Measurements from ENCODE around the gene FAM184A.
"Not testable (repeated sequence)": the region's sequence is repeated elsewhere in the genome, so short reads cannot be mapped to it uniquely, and the experiment has no call there.

Gene FAM184A

DNA sequence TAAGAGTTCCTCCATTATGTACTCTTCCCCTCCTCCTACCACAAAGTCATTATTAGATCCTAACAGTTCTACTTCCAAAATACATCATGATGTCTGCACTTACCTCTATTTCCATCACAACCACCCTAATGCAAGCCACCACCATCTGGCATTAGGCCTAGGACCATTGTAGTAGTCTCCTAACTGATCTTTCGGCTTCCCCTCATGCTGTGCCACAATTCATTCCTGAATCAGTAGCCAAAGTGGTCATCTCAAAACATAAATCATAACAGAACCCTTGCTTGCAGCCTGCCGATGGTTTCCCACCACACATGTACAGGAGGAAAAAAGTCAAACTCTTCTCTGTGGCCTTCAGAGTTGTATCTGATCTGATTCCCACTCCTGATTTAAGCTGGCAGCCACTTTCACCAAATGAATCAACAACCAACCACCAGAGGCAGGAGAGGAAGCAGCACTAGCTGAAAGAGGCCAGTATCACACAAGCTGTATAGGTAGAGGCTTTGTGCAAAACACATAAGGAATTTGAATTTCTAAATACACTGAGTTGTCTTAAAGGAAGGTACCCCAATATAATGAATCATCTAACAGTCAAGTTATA is 26.1 kb downstream of the FAM184A start:
- no peak for DNase-seq

DNA sequence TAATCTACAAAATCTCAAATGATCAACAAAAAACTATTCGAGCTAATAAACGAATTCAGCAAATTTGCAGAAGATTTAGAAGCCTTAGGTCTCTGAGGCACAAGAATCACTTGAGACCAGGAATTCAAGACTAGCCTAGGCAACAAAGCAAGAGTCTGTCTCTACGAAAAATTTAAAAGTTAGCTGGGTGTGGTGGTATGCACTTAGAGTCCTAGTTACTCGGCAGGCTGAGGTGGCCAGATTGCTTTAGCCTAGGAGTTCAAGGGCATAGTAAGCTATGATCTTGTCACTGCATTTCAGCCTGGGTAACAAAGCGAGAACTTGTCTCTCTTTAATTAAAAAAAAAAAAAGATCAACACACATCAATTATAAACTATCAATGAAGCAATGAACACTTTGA is 34.2 kb downstream of the FAM184A start:
- no peak for DNase-seq

DNA sequence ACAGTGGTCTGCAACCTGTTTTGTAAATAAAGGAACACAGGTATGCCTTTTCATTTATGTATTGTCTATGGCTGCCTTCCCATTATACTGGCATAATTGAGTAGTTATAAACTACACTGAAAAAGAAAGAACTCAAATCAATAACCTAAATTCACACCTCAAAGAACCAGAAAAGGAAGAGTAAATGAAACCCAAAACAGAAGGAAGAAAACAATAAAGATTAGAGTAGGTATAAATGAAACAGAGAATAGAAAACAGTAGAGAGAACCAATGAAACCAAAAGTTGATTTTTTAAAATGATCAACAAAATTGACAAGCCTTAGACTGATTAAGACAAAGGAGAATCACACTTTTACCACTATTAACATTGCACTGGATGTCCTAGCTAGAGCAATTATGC is 34.7 kb downstream of the FAM184A start:
- DNase-seq, result no peak

DNA sequence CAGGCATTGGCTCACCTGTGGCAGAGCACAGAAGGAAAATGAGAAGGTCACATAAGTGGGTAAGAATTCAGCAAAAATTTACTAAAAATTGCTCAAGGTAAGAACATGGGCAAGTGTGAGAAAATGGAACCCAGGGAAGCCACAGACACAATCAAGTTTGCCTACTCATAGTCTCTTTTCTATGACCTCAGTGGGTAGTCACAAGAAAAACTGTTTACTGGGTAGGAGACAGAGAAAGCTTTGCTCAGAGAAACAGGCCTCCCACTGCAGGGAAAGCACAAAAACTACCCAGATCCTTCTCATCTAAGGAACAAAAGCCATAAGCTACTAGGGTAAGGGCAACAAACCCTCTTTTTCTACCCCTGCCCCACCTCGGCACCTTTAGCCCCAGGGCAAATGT is 35.2 kb downstream of the FAM184A start:
- DNase-seq, result no peak

DNA sequence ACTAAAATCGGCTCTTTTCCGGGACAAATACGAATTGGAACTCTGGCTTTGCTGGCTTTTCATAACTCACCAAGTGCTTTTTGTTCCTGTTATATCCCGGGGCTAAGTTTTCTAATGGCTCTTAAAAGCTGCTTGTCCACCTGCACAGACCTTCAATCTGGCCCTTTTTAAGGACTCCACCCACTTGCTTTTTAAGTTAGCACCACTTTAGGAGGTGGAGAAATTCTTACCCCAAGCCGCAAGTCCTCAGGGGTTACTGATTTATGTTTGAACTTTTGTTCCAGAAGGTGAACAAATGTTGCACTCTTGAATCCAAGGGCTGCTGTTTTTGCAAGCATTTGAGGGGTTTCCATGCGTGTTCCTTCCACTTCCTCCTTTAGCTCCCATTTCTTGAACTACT is 37.8 kb downstream of the FAM184A start:
- DNase-seq, result no peak

DNA sequence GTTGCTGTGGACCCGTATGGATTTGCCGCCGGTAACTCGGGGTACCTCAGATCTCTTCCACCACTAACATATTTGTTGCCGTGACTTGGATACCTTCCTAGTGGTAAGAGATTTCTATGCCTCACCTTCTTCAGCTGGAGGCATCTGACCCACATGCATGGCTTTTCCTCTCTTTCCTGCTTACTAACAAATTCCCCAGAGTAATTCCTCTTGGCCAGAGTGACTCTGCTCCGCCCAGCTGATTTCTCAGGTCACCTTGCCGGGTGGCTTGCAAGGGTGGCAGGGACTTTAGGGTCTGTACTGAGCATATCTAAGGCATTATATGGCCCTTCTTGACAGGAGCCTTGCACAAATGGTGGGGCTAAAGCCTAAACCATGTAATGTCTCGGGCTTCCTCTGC is 38.2 kb downstream of the FAM184A start:
- no peak for DNase-seq

DNA sequence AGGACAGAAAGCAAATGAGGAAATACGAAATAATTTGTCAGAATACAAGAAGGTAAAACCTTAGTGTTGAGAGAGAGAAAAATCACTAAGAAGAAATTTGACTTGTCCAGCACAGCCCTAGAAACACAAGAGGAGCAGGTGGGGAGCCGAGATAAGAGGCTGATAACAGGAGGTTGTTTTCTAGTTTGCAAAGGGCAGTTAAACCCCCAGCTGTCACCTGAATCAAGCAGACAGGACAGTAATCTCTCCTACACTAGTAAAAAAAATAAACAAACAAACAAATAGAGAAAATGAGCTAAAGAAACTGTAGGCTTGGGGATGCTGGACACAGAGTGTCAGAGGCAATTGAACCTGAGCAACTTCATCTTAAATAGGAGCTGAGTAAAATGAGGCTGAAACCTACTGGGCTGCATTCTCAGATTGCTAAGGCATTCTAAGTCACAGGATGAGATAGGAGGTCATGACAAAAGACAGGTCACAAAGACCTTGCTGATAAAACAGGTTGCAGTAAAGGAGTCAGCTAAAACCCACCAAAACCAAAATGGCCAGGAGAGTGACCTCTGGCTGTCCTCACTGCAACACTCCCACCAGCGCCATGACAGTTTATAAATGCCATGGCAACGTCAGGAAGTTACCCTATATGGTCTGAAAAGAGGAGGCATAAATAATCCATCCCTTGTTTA is 40.4 kb downstream of the FAM184A start:
- peak; percentile 8 for DNase-seq

DNA sequence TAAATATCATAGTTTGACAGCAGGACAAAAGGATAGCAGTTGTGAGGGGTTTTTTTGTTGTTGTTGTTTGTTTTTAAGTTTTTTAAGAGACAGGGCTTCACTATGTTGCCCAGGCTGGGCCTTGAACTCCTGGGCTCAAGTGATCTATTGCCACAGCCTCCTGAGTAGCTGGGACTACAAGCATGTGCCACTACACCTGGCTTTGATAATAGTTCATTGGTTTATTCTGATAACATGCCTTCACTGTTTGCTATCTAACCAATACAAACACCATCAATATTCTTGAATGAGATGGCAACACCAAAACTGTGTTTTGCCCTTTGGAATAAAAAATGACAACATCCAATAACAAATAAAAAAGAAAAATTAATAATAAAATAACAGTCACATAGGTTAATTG is 41.2 kb downstream of the FAM184A start:
- no peak for DNase-seq

DNA sequence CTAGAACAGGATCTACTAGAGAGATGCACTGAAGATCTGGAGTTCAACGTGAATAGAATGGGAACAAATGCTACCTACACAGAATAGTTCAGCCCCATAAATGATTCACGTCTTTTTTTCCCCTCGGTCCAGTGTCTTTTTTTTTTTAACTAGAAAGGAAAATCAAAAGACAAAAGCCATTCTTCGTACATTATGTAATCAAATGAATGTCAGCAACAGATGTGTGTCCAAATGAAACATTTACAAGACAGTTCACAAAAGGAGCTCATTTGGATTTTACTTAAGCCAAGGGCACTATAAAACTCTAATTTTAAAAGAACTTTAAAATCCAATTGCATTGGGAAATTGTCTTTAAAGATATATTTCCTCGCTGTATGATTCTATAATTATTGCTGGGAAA is 42.4 kb downstream of the FAM184A start:
- no peak for DNase-seq

DNA sequence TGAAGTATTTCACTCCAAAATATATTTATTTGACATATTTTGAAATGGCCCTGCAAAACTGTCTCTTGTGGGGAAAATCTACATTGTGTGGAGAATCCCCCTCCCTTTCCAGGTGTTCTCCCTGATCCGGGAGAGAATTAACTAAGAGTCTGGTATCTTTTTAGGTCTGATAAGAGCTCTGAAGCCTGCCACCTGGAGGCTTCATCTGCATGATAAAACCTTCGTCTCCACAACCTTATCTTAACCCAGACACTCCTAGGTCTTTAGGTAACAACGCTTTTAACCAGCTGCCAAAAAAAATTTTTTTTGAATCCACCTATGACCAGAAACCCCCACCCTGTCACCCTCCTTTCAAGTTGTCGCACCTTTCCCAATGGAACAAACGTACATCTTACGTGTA is 43.0 kb downstream of the FAM184A start:
- no peak for DNase-seq

DNA sequence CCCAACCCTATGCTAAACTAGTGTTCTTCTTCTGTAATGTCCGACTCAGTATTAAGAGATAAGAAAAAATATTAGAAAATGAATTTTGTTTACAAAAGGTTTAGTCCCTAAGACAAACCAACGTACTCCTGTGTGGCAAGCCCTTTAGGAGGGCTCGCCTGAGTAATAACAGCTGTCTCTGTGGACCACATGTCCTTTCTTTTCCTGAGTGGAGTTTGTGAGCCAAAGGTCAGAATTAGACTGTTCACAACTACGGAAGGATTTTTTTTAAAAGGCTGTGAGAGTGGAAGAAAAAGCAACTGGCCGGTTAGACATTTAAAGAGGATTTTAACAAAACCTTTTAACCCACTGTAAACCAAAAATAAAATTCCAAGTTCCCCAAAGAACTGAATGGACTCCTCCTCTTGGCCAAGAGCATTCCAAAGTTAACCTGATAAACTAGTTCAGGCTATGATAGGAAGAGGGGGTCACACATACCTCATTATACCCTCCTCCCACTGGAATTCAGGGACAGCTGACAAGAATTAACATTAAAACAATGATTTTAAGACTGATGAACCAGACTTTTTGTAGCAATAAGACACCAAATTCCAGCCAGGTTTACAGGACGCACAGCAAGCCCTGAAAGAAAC is 43.5 kb downstream of the FAM184A start:
- DNase-seq, result no peak

DNA sequence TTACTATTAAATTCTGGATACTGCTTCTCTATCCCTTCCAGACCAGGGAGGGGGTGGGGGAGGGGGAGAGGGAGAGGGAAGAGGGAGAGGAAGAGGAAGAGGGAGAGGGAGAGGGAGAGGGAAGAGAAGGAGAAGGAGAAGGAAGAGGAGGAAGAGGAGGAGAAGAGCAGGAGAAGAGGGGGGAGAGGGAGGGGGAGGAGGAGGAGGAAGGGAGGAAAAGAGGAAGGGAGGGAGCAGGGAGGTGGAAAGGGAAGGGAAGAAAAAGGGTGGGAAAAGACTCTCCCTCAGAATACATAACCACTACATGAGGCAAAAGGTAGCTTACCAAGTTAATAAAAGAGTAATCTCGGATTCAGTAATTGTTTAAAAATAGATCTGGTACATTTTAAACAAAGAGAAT is 46.0 kb downstream of the FAM184A start:
- no peak for DNase-seq

DNA sequence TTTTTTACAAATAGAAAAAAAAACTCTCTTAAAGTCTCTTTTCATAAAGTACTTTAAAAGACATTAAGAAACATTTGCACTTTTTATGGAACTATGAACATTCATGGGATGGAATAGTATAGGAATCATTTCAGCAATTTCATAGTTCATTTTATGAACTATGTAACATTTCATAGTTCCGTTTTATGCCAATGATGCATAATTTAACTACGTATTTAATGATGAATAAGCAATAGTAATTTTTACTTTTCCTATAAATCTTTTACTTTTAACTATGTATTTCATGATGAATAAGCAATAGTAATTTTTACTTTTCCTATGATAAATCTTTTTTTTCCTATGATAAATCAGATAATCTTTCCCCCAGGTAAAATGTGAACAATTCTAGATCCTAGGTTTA is 47.7 kb downstream of the FAM184A start:
- DNase-seq, result no peak

DNA sequence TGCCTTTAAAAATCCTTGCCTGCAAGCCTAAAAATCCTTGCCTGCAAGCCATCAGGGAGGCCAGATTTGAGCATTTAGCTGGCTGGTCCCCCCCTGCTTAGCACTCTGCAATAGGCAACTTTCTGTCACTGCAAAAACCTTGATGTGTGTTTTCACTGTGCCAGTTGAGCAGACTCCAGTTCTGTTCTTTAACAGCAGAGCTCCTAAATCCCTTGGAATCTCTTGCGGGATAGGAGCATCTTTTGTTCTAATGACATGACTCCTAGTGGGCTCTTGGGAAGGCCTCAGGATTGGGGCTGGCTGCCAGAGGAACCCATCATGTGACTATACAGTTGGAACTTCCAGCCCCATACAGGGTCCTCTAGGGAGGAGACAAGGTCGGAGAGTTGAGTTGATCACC is 50.4 kb downstream of the FAM184A start:
- DNase-seq, result no peak

DNA sequence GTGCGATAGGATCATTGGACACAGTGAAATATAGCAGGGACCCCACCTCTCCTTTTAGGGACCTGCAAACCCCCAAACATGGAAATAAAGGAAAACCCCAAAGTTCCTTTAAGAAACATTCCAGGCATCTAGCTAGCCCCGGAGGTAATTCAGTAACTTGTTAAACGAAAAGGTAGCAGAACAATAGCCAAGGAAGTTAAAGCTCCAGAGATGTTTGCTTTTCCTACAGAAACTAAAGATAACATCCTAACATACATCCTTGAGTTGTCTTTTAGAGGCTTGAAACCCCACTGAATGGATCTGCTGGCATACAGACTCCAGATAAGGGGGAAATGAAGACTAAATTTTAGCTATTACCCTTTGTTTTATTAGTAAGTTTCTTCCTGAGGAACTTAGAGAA is 51.0 kb downstream of the FAM184A start:
- DNase-seq, result no peak

DNA sequence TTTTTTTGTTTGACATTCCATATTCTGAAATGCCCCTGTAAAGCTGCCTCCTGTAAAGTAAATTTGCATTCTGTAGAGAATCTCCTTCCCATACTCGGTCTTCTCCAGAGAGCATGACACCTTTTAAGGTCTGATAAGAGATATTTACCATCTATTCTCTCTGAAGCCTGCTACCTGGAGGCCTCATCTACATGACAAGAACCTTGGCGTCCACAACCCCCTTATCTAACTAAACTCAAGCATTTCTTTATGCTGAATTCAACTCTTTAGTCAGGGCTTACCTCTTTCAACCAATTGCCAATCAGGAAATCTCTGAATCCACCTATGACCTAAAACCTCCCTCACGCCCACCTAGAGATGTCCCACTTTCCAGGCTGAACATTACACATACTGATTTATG is 51.6 kb downstream of the FAM184A start:
- DNase-seq, result no peak

DNA sequence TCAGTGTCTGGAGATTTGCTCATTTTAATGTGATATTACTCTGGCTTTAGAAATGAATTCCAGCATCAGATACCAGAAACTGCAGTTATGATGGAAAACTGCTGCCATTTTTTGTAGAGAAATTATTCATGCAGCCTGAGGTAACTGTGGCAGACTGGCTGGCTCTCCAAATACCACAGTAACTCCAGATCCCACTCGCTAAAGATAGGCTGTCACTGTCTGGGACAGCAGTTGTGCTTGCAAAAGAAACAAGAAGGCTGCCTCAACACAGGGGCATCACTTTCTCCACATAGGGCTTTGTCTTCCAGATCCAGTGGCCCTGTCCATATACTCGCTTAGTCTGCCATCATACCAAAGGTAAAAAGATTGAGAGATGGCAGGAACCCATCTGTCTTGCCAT is 52.7 kb downstream of the FAM184A start:
- DNase-seq, result no peak

DNA sequence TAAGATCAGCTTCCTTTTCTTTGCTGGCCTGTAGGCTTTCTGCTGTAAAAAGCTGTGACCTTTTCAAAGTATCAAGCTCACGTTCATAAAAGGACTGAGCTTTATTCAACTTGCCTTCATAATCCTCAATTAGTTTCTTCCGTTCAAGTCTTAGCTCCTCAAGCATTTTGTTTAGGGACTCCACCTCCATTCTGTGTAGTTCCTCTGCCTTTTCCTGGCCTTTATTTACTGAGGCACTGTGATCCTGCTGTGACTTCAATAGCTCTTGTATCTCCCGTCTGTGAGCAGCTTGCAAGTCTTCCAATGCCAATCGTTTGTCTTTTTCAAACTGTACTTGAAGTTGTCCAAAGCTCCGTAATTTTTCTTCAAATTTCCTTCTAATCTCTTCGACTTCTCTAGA is 54.4 kb downstream of the FAM184A start:
- DNase-seq, result no peak

DNA sequence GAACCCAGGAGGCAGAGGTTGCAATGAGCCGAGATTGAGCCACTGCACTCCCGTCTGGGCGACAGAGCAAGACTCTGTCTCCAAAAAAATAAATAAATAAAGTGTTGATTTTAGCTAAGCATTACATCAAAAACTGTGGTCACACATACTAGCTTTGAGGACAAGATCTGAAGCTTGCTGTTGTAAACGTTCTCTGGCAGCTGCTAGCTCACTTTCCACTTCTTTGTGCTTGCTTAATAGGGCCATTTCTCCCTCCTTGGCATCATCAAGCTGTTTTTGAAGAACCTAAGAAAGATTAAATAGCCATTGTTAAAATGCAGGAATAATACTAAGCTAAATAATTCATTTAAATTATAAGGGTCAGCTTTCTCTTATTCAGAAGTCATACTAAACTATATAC is 55.7 kb downstream of the FAM184A start:
- DNase-seq, result no peak

DNA sequence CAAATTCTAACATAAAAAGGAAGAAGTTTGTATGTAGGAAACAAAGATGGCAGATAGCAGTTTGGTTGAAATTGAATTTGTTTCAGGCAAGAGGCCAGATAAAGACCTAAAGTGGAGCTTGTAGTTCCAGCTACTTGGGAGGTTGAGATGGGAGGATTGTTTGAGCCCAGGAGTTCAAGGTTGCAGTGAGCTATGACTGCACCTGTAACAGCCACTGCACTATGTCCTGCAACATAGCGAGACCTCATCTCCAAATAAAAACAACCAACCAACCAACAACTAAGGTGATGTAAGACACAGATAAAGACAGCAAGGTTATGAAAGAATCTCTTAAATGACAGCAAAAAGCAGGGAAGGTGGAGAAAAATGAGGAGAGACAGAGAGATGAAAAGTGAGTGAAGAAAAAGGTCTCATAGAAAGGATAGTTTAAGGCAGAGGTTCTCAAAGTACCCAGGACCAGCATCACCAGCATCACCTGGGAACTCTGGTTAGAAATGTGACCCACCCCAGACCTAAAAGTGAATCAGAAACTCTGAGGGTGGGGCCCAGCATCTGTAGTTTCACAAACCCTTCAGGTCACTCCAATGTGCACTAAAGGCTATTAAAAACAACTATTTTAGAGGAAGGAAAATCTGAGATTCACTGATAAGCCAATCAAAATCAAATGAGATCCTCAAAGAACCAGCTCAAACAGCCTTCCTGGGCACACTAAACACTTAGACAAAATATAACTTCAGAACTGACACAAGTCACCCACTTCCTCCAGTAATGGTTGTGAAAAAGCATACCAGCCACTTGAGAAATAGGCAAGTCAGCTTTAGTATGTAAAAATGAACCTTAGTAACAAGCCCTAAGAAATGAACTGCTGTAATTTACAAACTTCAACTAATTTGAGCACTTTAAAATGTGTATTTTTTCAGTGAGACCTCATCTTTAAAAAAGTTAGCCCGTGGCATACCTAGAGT is 57.6 kb downstream of the FAM184A start:
- no peak for DNase-seq

DNA sequence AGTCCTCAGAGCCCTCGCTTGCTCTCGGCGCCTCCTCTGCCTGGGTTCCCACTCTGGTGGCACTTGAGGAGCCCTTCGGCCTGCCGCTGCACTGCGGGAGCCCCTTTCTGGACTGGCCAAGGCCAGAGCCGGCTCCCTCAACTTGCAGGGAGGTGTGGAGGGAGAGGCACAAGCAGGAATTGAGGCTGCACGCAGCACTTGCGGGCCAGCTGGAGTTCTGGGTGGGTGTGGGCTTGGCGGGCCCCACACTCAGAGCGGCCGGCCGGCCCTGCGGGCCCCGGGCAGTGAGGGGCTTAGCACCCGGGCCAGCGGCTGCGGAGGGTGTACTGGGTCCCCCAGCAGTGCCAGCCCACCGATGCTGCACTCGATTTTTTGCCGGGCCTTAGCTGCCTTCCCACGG is 63.3 kb downstream of the FAM184A start:
- DNase-seq, result not testable (repeated sequence)

DNA sequence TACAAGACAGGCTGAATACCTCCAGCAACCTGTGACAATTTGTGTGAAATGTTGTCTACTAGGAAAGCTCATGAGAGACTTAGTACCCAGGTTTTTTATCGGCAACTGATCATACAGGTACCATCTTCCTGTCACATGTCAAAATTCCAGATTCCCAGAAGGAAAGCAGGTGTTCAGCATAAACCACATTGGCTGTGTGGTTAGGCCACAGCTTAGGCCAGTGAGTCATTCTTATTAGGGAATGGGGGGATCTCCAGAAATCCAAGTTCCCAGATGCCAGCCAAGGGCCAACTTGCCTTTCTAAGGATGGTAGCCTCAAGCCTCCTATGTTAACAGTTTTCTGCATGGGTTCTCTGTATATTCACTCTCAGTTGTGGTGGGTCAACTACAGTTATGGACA is 65.9 kb downstream of the FAM184A start:
- no peak for DNase-seq

DNA sequence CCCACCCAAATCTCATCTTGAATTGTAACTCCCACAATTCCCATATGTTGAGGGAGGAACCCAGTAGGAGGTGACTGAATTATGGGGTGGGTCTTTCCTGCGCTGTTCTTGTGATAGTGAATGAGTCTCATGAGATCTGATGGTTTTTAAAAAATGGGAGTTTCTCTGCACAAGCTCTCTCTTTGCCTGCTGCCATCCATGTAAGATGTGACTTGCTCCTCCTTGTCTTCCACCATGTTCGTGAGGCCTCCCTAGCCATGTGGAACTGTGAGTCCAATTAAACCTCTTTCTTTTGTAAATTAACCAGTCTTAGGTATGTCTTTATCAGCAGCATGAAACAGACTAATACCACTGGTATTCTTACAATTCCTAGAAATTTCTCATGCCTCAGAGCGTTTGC is 69.2 kb downstream of the FAM184A start:
- not testable (repeated sequence) for DNase-seq

DNA sequence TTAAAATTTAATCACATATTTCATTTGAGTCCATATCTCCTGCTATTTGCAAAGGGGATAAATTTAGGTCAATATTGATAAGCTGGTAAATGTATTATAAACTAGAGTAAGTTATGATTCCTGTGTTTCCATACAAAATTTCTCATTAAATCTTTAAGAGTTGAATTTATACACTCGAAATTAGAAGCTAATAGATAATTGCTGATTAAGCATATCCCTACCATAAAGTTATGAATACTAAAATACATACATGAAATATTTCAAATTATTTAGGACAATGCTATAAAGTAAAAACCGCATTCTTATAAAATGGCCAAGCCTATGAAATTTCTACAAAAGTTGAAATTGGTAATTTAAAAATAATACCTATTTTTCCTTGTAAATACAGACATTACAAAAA is 71.5 kb downstream of the FAM184A start:
- no peak for DNase-seq

Measured in NCI-H1105 treated with DMSO at 0.1 percent for 48 hours (cell line).